ENCODE results near the gene GIGYF2.

GRCh38 chr2:232655392-232655791 lies 41.7 kb upstream of the GIGYF2 start:
- TF ChIP-seq CTCF (IDR thresholded peaks at IDR 0.05) (no peak), POLR2AphosphoS5 (IDR thresholded peaks at IDR 0.05; ENCODE audit: low read depth, low read length) (no peak), SIN3A (IDR thresholded peaks at IDR 0.05; ENCODE audit: borderline replicate concordance, insufficient read depth, low read depth, low read length) (no peak), REST (IDR thresholded peaks at IDR 0.05; ENCODE audit: insufficient read depth in 1 of 2, low read depth in 2 of 2, low read length in 1 of 2) (no peak), TCF7L2 (IDR thresholded peaks at IDR 0.05; ENCODE audit: low read depth, low read length) (no peak)
